NCI-H510A treated with DMSO at 0.1 percent for 48 hours (cell line): ENCODE measurements around the gene TSPAN17.
"Not testable (repeated sequence)": the region's sequence is repeated elsewhere in the genome, so short reads cannot be mapped to it uniquely, and the experiment has no call there.

Source experiments
- DNase-seq: peaks from one replicate; lab custom pipeline; 2025; lab: John Stamatoyannopoulos, UW

Gene TSPAN17, protein sequence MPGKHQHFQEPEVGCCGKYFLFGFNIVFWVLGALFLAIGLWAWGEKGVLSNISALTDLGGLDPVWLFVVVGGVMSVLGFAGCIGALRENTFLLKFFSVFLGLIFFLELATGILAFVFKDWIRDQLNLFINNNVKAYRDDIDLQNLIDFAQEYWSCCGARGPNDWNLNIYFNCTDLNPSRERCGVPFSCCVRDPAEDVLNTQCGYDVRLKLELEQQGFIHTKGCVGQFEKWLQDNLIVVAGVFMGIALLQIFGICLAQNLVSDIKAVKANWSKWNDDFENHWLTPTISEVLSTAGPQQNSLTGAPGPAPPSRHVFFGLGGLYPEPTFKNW

GRCh38 chr5:176647030-176647842 lies at the start of gene TSPAN17:
Gene TSPAN17 (plus strand): TSS chr5:176647484. CDS start chr5:176647616, 132 bp downstream.
- DNase-seq: peak; percentile 93

DNA sequence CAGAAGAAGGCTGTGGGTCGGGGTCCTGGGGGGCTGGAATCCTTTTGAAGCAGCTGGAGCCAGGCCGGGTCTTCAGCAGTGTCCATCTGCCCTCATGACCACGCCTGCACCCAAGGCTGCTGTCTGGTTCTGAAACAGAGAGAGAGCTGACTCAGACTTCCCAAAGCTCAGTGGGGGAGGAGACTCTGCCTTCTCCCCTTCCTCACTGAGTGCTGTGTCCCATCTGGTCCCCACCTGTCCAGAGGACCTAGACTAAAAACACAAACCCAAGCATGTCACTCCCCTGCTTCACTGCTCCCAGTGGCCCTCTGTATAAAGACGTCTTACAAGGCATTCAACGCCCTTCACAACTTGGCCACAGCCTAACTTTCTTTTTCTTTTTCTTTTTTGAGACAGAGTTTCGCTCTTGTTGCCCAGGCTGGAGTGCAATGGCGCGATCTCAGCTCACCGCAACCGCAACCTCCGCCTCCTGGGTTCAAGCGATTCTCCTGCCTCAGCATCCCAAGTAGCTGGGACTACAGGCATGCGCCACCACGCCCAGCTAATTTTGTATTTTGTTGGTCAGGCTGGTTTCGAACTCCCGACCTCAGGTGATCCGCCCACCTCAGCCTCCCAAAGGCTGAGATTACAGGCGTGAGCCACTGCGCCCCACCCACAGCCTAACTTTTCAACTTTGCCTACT lies 47.4 kb upstream of the TSPAN17 start:
- not testable (repeated sequence) for DNase-seq

DNA sequence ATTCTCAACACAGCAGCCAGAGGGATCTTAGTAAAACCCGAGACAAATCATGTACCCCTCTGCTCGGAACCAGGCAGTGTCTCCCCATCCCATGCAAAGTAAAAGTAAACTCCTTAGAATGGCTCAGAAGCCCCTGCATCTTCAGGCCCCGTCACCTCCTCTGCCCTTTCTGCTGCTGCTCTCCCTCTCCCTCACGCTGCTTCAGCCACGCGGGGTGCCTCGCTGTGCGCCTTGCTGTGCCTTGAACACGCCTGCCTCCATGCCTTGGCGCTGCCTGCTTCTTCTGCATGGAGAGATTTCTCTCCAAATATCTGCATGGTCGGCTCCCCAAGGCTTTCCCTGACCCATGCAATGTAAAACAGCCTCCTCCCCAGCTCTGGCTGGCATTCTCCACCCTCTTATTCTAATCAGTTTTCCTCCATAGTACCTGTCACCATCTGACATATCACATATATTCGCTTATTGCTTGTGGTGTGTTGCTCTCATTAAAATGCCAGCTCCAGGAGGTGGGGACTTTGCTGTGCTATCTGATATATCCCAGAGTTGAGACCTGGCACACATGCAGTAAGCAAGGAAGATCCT lies 45.3 kb upstream of the TSPAN17 start:
- DNase-seq: no peak

- no peak for DNase-seq
Measured at GRCh38 chr5:176603091-176603490, 44.2 kb upstream of the TSPAN17 start.

- DNase-seq: no peak
Measured at GRCh38 chr5:176606032-176606431, 41.3 kb upstream of the TSPAN17 start.

DNA sequence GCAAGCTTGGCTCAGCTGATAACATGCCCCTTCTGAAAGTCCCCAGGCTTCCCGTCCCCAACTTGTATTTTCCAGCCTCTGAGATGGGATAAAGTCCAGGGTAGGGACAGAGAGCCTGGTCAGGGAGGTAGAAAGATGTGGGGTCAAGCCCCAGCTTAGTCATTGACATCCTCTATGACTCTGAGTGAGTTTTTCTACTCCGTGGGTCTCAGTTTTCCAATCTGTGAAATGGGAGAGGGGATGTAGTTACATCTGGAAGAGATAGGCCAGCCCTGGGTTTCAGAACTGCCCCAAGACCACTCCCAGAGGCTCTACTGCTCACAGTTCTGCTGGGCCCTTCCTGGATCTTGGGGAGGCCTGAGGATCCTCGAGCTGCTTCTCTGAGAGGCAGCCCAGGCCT lies 40.4 kb upstream of the TSPAN17 start:
- DNase-seq: no peak

GRCh38 chr5:176608142-176608705 lies 39.1 kb upstream of the TSPAN17 start:
- no peak for DNase-seq

- no peak for DNase-seq
Measured at GRCh38 chr5:176608937-176609723, 38.2 kb upstream of the TSPAN17 start.

- DNase-seq: peak; percentile 19
Measured at GRCh38 chr5:176609724-176610434, 37.4 kb upstream of the TSPAN17 start, which contains the start of gene GPRIN1. Gene GPRIN1 (minus strand): TSS chr5:176610156. CDS start chr5:176599834, 10,322 bp downstream.

DNA sequence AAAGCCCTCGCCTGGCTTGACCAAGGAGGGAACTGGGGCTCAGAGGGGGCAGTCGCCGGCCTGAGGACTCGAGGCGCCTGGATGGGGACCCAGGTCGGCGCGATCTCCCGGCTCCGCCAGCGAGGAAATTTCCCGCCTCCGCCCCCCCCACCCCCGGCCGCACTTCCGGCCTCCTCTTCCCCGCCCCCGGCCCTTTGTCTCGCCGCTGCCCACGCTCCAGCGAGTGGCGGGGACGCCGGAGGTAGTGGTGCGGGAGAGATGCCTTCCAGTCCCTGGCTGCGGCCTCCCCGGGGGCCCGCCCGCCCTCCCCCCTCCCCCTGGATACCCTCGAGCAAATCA lies 36.9 kb upstream of the TSPAN17 start:
- no peak for DNase-seq

GRCh38 chr5:176611435-176611834 lies 35.8 kb upstream of the TSPAN17 start:
- DNase-seq: no peak

DNA sequence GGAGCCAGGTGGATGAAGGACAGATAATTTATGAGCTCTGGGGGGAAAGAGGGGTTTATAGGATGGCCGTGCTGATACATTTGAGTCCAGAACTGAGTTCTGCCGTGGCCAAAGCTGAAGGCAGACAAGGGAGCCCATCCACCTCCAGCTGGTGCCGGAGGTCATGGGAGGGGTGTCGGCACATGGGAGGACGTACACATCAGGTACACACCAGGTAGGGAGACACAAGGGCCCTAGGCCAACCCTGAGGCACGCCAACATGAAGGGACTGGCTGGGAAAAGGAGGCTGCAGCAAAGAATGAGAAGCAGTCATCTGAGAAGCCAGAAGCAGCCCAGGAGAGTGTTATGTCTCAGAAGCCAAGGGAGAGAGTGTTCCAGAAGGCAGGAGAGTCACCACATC lies 35.3 kb upstream of the TSPAN17 start:
- DNase-seq: no peak

- no peak for DNase-seq
Measured at GRCh38 chr5:176612855-176613254, 34.4 kb upstream of the TSPAN17 start.

GRCh38 chr5:176614805-176615478 lies 32.3 kb upstream of the TSPAN17 start:
- no peak for DNase-seq

GRCh38 chr5:176616511-176616910 lies 30.8 kb upstream of the TSPAN17 start:
- DNase-seq: no peak

DNA sequence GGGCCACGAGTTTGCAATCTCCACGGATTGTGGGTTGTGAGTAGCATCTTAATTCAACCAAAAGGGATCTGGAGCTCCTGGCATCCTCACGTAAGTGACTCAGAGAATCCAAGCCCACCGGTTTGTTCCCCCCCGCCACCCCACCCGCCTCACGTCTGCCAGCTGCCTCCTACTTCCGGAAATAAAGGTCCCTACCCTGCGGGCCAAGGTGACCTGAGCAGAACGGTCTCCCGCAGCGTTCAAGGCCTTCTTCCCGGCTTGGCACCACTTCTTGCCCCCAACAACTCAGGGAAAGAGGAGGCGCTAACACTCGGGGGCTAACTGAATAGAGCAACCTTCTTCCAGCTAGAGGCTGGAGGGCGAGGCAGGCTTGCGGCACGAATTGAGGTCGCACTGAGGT lies 28.5 kb upstream of the TSPAN17 start:
- no peak for DNase-seq

DNA sequence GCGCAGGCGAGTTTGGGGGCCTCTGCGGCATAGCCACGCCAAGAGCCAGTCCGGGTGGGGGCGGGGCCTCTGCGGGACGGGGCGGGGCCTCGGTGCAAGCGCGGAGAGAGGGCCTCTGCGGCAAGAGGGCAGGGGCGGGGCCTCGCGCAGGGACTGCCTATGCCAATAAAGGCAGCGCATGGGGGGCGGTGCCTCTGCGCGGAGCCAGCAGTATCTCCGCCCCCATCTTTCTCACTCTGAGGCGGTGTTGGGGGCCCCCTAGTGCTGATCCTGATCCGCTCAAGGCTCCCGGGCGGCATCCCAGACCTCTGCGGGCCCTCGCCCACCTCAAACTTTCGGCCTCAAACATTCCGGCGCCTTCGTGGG lies 28.1 kb upstream of the TSPAN17 start:
- DNase-seq: no peak

- DNase-seq: no peak
Measured at GRCh38 chr5:176619569-176620332, 27.5 kb upstream of the TSPAN17 start.

- no peak for DNase-seq
Measured at GRCh38 chr5:176620333-176620981, 26.8 kb upstream of the TSPAN17 start.
